ENCODE measurements around the gene RPLP2.

- TF ChIP-seq CTCF (IDR thresholded peaks at IDR 0.05) = no peak
- no peak for TF ChIP-seq AFF4 (CRISPR knock-in tag; IDR thresholded peaks at IDR 0.05; ENCODE audit: borderline replicate concordance)
- TF ChIP-seq MAX (CRISPR knock-in tag; IDR thresholded peaks at IDR 0.05) = no peak
- TF ChIP-seq CREM (CRISPR knock-in tag; IDR thresholded peaks at IDR 0.05) = no peak
- no peak for TF ChIP-seq ETV6 (CRISPR knock-in tag; IDR thresholded peaks at IDR 0.05)
Measured at GRCh38 chr11:769887-770641, 39.7 kb upstream of the RPLP2 start.
